Mesenteric fat pad (tissue), 1 donor: Measurements from ENCODE around the gene HELT. TPM values are rescaled to one million over a fixed set of nuclear protein-coding genes. Genes with fewer than 3 reads are reported as not detected.
"Not testable (repeated sequence)": the region's sequence is repeated elsewhere in the genome, so short reads cannot be mapped to it uniquely, and the experiment has no call there.

Experiments
- DNase-seq: peaks from one replicate; pipeline ENCODE4 v3.0.0-alpha.2; 2020; ENCODE audit warnings: low spot score
- long read RNA-seq: library from polyadenylated mRNA; unstranded; transcript quantifications from one replicate; pipeline ENCODE4 v2.0.0, GENCODE V29; 2020
- total RNA-seq: library from RNA; stranded (reverse); fragmentation: NEBNext Ultra II Directional; extraction: Animal tissue kit (Norgen Biotek cat#: 25700); gene quantifications from one replicate; pipeline ENCODE4 v1.2.1, GENCODE V29; 2021
- donor health status: DM: yes; HTN: yes; CAD: no.

The HELT gene, protein sequence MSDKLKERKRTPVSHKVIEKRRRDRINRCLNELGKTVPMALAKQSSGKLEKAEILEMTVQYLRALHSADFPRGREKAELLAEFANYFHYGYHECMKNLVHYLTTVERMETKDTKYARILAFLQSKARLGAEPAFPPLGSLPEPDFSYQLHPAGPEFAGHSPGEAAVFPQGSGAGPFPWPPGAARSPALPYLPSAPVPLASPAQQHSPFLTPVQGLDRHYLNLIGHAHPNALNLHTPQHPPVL
- total RNA-seq = not detected
- long read RNA-seq = 0 reads

DNA sequence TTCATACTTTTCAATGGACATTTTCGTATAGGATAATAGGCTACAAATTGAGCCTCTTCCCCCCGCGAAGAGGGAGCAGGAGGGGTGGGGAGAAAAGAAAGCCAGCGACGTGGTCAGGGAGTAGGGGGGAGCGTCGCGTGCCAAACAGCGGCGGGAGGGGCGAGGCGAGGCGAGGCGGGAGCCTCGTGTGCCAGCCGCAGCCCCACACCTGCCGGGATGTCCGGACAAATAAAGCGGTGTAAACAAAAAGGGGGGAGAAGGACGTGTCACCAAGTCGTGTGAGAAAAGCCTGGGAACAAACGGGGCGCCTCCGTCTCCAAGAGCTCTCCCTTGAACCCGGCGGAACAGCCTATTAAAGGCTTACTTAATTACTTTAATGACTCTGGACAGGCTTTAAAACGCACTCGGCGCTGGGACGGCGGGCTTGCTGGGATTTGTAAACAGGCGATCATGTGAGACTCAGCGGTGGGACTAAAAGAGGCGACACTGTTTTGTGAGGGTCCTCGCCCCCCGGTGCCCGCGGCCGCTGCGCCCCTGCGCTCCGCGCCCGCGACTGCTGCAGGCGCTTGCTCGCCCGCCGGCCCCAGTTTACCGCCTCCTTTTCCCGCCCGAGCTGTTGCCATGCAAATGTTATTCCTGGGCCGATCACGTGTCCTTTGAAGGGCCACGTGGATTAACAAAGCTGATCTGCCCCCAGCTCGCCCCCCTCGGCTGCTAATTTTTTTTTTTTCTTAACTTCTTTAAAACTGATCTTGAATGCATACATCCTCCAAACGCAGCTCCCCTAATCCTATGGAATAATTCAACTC lies at the start of gene HELT:
HELT (plus strand) TSS at position 527 of the 809 bp plus-strand sequence. CDS start 439 bp downstream, outside the sequence.
- DNase-seq = no peak

DNA sequence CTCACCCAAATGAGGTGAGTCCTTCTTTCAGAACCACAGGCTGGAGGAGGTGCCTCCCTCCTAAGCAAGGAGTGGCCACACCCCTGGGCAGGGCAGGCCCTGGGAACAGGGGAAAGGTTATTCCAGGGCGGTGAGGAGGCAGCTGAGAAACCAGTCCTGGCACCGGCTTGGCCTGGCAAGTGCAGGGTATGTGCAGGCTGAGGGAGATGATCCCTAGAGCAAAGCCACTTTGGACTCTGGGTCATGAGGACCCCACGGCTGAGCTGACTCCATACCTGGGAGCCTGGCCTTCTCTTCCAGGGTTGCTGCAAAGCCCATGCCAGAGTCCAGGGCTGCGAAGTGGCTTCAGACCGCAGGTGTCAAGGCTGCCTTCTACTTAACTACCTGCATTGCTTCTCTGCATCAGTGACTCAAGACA lies 49.5 kb upstream of the HELT start:
- DNase-seq = no peak

GRCh38 chr4:184969610-184970009 lies 48.7 kb upstream of the HELT start:
- DNase-seq = no peak

DNA sequence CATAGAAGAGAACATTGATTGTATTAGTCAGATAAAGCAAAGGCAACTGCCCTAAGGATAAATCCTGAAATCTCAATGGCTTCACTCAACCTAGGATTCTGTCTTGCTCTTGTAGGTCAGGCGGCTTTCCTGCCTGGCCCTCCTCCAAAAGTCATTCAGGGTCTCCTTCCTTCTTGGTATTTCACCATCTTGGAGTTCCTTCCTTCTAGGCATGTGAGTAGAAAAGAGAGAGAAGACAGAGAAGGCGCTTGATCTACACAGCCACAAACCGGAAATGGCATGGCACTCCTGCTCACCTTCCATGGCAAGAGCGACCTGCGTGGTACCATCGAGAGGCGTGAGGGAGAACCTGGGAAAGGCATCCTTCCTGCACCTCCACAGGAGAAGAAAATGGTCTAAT lies 45.3 kb upstream of the HELT start:
- no peak for DNase-seq

DNA sequence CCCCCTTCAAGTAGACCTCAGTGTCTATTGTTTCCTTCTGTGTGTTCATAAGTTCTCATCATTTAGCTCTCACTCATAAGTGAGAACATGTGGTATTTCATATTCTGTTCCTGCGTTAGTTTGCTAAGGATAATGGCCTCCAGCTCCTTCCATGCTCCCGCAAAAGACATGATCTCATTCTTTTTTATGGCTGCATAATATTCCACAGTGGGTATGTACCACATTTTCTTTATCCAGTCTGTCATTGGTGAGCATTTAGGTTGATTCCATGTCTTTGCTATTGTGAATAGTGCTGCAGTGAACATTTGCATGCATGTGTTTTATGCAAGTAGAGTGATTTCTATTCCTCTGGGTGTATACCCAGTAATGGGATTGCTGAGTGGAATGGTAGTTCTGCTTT lies 41.9 kb upstream of the HELT start:
- DNase-seq = not testable (repeated sequence)

GRCh38 chr4:184977747-184978146 lies 40.5 kb upstream of the HELT start:
- no peak for DNase-seq

DNA sequence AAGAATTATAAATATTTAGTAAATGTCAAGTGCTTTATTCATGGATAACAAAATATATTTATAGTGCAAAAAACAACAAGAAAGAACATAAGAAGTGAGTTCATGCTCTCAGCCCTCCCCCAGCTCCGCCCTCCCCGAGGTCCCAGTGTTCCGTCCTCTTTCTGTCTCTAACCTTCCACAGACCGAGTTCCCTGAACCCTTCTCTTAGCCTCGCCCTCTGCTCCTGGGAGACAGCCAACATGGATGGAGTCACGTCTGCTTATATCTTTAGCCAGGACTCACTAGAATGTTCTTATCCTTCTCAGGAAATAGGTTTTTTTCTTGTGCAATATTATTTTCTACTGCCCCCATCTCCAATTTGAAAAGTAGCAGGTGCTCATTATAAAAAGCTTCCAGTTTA lies 40.1 kb upstream of the HELT start:
- DNase-seq = no peak

DNA sequence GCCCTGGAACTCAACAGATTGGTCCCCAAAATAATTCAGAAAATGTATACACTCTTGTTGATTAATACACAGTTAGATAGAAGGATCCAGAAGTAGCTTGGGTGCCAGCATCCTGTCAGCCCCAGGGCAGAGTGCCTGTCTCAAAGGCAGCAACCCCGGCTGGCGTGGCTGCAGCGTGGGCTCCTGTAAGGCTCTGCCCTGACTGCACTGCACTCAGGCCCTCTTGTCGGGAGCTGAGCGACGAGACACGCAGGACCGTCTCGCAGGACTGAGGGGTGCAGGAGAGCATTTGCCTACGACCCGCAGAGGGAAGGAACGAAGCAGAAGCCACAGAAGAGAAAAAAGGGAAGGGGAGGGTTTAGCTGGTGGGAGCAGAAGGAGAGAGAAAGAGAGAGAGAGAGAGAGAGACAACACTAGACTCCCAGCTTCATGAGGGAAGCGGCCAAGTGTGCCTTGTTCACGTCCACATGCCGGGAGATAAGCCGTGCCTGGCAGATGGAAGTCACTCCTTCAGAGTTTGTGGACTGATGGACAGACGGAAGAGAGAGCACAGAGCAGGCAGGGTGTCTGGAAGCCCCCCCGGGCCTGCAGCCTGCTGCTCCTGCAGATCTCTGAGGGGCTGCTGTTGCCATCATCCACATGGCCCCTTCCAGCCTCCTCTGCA lies 38.7 kb upstream of the HELT start:
- no peak for DNase-seq

DNA sequence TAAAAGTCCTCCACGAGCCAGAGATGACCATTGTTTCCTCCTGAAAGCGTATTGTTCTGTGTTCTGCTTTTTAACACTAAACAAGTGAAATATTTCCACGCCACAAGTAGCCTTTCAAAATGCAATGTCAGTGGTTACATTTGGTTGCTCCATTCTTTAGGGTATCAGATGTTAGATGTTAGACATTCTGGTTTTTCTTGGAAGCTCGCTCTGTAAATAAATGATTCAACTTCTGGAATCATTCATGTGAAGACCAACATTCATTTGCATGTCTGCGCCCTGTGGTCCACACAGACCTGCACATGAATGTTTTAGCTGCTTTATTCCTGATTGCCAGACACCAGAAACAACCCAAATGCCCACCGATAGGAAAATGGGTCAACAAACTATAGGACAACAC lies 38.0 kb upstream of the HELT start:
- DNase-seq = no peak

DNA sequence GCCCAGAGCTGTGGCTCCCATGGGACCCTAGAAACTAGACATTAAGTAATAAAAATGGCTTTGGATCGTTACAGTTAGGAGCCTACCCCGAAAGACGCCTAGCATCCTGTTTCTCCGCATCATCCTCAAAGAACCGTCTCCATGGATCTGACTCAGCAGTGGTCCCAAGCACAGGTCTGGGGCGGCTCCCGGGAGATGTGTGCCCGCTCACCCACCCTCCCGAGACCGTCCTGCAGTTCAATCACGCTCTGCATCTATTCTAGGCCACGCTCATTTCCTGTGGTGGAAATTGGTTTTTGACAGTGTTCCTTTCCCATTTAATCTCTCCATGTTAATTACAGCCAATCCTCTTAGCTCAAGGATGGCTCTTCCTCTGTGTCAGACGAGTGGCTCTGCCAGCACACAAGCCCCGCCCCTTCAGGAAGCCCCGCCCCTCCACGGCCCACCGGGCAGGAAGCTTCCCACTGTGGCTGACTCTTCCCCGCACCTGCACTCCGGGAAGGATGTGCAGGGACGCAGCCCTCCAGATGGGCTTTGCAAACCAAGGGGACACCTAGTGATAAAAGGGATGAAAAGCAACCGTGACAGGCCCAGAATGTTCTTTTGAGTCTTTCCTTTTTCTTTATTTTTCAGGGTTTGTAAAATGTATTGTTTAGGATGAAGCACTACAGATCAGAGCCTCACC lies 34.5 kb upstream of the HELT start:
- DNase-seq = no peak

DNA sequence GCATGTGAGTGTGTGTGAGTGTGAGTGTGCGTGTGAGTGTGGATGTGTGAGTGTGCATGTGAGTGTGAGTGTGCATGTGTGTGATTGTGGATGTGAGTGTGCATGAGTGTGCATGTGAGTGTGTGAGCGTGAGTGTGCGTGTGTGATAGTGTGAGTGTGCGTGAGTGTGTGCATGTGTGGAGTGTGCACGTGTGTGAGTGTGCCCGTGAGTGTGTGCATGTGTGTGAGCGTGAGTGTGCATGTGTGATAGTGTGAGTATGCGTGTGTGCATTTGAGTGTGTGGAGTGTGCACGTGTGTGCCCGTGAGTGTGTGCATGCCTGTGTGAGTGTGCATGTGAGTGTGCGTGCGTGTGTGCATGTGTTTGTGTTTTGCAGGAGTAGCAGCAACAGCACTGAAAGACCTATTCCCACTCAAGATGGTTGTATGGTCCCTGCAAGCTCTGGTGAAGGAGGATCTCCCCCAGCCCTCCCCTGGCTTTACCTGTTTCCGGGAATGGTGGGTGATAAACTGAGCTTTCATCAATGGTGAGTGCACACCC lies 30.7 kb upstream of the HELT start:
- DNase-seq = no peak

- DNase-seq = no peak
These were observed 29.7 kb upstream of the HELT start for GRCh38 chr4:184988611-184989010.

- not testable (repeated sequence) for DNase-seq
These were observed 29.0 kb upstream of the HELT start for GRCh38 chr4:184989283-184989682.

DNA sequence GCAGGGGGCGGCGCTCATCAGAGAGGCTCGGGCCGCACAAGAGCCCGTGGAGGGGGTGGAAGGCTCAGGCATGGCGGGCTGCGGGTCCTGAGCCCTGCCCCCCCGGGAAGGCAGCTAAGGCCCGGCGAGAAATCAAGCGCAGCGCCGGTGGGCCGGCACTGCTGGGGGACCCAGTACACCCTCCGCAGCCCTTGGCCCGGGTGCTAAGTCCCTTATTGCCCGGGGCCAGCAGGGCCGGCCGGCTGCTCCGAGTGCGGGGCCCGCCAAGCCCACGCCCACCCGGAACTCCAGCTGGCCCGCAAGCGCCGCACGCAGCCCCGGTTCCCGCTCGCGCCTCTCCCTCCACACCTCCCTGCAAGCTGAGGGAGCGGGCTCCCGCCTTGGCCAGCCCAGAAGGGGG lies 28.2 kb upstream of the HELT start:
- not testable (repeated sequence) for DNase-seq

- no peak for DNase-seq
These were observed 26.4 kb upstream of the HELT start for GRCh38 chr4:184991860-184992259.

DNA sequence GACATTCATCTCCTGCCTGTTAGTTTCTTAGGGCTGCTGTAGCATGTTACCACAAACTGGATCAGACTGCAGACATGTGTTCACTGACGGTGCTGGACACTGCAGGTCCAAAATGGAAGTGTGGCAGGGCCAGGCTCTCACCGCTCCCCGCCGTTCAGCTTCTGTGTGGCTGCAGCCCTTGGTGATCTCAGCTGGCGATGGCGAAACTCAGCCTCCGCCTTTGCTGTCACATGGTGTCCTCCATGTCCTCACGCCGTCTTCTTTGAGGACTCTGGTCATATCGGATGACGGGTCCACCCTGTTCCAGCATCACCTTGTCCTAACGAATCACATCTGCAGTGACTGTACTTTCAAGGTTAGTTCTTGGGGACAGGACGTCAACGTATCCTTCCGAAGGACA lies 25.9 kb upstream of the HELT start:
- DNase-seq = no peak

GRCh38 chr4:184993247-184993646 lies 25.0 kb upstream of the HELT start:
- no peak for DNase-seq

- DNase-seq = no peak
These were observed 24.2 kb upstream of the HELT start for GRCh38 chr4:184994010-184994622.

- no peak for DNase-seq
These were observed 23.7 kb upstream of the HELT start for GRCh38 chr4:184994623-184995010.

DNA sequence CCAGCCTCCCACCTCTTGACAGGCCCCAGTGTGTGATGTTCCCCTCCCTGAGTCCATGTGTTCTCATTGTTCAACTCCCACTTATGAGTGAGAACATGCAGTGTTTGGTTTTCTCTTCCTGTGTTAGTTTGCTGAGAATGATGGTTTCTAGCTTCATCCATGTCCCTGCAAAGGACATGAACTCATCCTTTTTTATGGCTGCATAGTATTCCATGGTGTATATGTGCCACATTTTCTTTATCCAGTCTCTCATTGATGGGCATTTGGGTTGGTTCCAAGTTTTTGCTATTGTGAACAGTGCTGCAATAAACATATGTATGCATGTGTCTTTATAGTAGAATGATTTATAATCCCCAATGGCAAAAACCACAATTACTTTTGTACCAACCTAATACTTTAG lies 20.6 kb upstream of the HELT start:
- not testable (repeated sequence) for DNase-seq

- no peak for DNase-seq
These were observed 15.5 kb upstream of the HELT start for GRCh38 chr4:185002784-185003183.
